ENCODE measurements around the gene GTPBP10. TPM values are rescaled to one million over a fixed set of nuclear protein-coding genes. Genes with fewer than 3 reads are reported as not detected.
A peak's percentile ranks its signal among the peaks of the same experiment; 100 is the strongest.

Gene GTPBP10
- polyA plus RNA-seq, 4 donors = 21.0 to 30.3 (median 27.7) TPM

DNA sequence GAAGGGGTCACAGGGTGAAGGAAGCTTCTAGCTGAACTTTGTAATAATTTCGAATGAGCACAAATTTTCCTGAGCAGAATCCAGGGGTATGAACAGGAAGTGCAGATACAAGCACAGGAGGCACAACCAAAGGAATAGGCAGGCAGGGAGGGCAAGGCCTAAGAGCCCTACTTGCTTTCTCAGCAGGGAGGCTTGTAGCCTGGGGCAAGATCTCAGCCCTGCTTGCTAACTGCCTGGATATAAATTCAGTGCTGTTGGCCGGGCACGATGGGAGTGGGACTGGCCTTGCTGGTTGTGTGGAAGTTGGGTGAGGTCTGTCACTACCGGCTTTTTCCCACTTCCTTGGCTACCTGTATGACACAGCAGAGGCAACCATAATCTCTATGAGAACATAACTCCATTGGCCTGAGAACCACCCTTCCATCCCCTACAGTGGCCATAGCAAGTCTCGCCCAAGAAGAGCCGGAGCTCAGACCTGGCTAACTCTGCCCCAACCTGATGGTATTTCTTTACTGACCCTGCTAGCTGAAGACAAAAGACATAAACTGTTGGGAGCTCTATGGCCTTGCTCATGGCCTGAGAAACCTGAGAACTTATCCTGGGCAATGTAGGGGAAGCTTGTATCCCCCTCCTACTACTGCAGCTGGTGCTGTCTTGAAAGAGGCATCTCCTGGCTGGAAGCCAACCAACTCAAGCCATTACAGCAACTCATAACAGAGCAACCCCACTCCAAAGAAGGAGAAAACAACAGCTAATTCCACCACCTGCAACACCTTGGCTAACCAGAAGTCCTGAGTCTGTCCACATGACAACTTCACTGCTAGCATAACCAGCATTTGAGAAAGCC, 84.3 kb downstream of the GTPBP10 start:
- peak in 1 of 4 donors; percentile 29 for DNase-seq (ENCODE audit: low read depth in 4 of 4, low spot score in 3 of 4)

GRCh38 chr7:90432752-90433151, 86.2 kb downstream of the GTPBP10 start:
- DNase-seq (ENCODE audit: low read depth in 4 of 4, low spot score in 3 of 4) = no peak

DNA sequence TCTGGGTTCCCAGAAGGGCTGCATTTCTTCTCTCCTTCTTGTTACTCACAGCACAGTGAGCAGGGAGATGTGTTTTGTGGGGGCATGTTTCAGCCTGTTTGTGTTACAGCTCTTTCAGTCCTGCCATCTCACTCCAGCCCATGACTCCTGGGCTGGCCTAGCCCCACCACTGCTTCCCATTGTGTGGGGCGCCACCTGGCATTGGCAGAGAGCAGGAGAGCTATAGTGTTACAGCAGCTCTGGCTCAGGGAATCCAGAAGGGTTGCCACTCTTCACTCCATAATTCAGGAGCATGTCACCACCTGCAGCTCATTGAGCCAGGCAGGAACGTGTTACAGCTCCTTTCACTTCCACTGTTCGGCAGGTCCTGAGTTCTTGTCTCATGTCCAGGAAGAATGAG, 86.7 kb downstream of the GTPBP10 start:
- no peak for DNase-seq (ENCODE audit: low read depth in 4 of 4, low spot score in 3 of 4)

Other genes with a start within 250 kb of the GTPBP10 start
- 10 to 100 TPM in 2 of 4 donors, 1 to 10 TPM in 2; 1.7 to 13.1 (median 11.0) TPM for gene STEAP1, start 192.2 kb upstream of the GTPBP10 start, polyA plus RNA-seq (ENCODE audit: insufficient read length in 4 of 4)
- gene STEAP2, start 135.0 kb upstream of the GTPBP10 start, polyA plus RNA-seq (ENCODE audit: insufficient read length in 4 of 4) = 10 to 100 TPM in 3 of 4 donors, 1 to 10 TPM in 1; 2.4 to 17.3 (median 13.3) TPM
- gene CFAP69, start 101.5 kb upstream of the GTPBP10 start, polyA plus RNA-seq (ENCODE audit: insufficient read length in 4 of 4) = 10 to 100 TPM in 3 of 4 donors, 1 to 10 TPM in 1; 6.6 to 20.8 (median 18.4) TPM
- gene FAM237B, start 25.4 kb upstream of the GTPBP10 start, polyA plus RNA-seq (ENCODE audit: insufficient read length in 4 of 4) = under 1 TPM in 3 of 4 donors, not detected in 1; 0.30 to 0.84 (median 0.34) TPM
- 10 to 100 TPM; 34.3 to 54.0 (median 52.4) TPM for gene CLDN12, start 56.7 kb downstream of the GTPBP10 start, polyA plus RNA-seq (ENCODE audit: insufficient read length in 4 of 4)
- gene PTTG1IP2, start 122.9 kb downstream of the GTPBP10 start, polyA plus RNA-seq (ENCODE audit: insufficient read length in 4 of 4) = not detected
- gene CDK14, start 249.6 kb downstream of the GTPBP10 start, polyA plus RNA-seq (ENCODE audit: insufficient read length in 4 of 4) = 10 to 100 TPM; 28.6 to 44.2 (median 36.4) TPM

Measured in left renal pelvis (tissue), 4 donors.